ENCODE data around the gene DEFB125.

- TF ChIP-seq REST (IDR thresholded peaks at IDR 0.05; ENCODE audit: low read depth) (no peak), CREB1 (IDR thresholded peaks at IDR 0.05; ENCODE audit: low read depth) (no peak), RAD21 (IDR thresholded peaks at IDR 0.05; ENCODE audit: low read depth) (no peak), ZBTB7A (IDR thresholded peaks at IDR 0.05; ENCODE audit: low read depth) (no peak), USF1 (IDR thresholded peaks at IDR 0.05) (no peak)
Measured at GRCh38 chr20:142290-142689, 54.8 kb downstream of the DEFB125 start, which contains the start of gene DEFB126.

Data from Ishikawa (cell line).